HL-60 (cell line): ENCODE measurements around the gene IVD.

Source experiments
- CTCF ChIP-seq: IDR thresholded peaks from one replicate; pipeline ENCODE4 v1.5.1; 2011; ENCODE audit warnings: low read length, control low read depth, inconsistent platforms; ENCODE audit not compliant: insufficient read depth
- POLR2AphosphoS5 ChIP-seq: IDR thresholded peaks from 2 replicates; pipeline ENCODE4 v1.6.1; 2012; ENCODE audit warnings: low read depth
- REST ChIP-seq: IDR thresholded peaks from 2 replicates; pipeline ENCODE4 v1.6.1; 2012; ENCODE audit warnings: low read depth; ENCODE audit not compliant: insufficient replicate concordance

- TF ChIP-seq POLR2AphosphoS5 (no peak), REST (no peak), CTCF (no peak)
Observed at GRCh38 chr15:40451527-40452158, 46.0 kb downstream of the IVD start.
